LNCaP clone FGC (cell line): Measurements from ENCODE around the gene GRHL3.

ENCODE experiments used
- DNase-seq: peaks from one replicate; pipeline ENCODE4 v3.0.0-alpha.2; 2011; ENCODE audit warnings: low read depth
- H3K4me3 ChIP-seq: 2 replicates; pipeline ENCODE4 v1.5.1; 2011; ENCODE audit warnings: mild to moderate bottlenecking, low read depth, low read length, control low read depth
- CTCF ChIP-seq: IDR thresholded peaks from 2 replicates; pipeline ENCODE4 v1.5.1; 2012; ENCODE audit warnings: mild to moderate bottlenecking; ENCODE audit not compliant: control insufficient read depth, insufficient read depth; ENCODE audit errors: extremely low read depth

The GRHL3 gene

GRCh38 chr1:24384251-24385090, 65.3 kb downstream of the GRHL3 start:
- no peak for DNase-seq
- no peak overlapping the region for H3K4me3 ChIP-seq
- TF ChIP-seq CTCF, result no peak

GRCh38 chr1:24385160-24385940, 66.2 kb downstream of the GRHL3 start:
- peak; percentile 60 for TF ChIP-seq CTCF
- no peak for DNase-seq
- no peak overlapping the region for H3K4me3 ChIP-seq

GRCh38 chr1:24386241-24386640, 67.1 kb downstream of the GRHL3 start:
- H3K4me3 ChIP-seq, result no peak overlapping the region

GRCh38 chr1:24386931-24387330, 67.8 kb downstream of the GRHL3 start:
- no peak for TF ChIP-seq CTCF
- no peak for DNase-seq
- no peak overlapping the region for H3K4me3 ChIP-seq

More at GRCh38 chr1:24386241-24386640, 67.1 kb downstream of the GRHL3 start:
- TF ChIP-seq CTCF, result no peak
- no peak for DNase-seq

- TF ChIP-seq CTCF, result no peak
- no peak overlapping the region for H3K4me3 ChIP-seq
- DNase-seq, result no peak
Measured at GRCh38 chr1:24387636-24388175, 68.5 kb downstream of the GRHL3 start.

GRCh38 chr1:24388331-24388885, 69.3 kb downstream of the GRHL3 start:
- no peak overlapping the region for H3K4me3 ChIP-seq
- no peak for DNase-seq
- no peak for TF ChIP-seq CTCF
